Measurements from ENCODE around the gene LXN. TPM values are rescaled to one million over a fixed set of nuclear protein-coding genes. Genes with fewer than 3 reads are reported as not detected.

LXN gene, protein sequence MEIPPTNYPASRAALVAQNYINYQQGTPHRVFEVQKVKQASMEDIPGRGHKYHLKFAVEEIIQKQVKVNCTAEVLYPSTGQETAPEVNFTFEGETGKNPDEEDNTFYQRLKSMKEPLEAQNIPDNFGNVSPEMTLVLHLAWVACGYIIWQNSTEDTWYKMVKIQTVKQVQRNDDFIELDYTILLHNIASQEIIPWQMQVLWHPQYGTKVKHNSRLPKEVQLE
- total RNA-seq: 1 to 10 TPM; 2.2 to 3.9 (median 3.5) TPM
- total RNA-seq (2013): 8.5 TPM

DNA sequence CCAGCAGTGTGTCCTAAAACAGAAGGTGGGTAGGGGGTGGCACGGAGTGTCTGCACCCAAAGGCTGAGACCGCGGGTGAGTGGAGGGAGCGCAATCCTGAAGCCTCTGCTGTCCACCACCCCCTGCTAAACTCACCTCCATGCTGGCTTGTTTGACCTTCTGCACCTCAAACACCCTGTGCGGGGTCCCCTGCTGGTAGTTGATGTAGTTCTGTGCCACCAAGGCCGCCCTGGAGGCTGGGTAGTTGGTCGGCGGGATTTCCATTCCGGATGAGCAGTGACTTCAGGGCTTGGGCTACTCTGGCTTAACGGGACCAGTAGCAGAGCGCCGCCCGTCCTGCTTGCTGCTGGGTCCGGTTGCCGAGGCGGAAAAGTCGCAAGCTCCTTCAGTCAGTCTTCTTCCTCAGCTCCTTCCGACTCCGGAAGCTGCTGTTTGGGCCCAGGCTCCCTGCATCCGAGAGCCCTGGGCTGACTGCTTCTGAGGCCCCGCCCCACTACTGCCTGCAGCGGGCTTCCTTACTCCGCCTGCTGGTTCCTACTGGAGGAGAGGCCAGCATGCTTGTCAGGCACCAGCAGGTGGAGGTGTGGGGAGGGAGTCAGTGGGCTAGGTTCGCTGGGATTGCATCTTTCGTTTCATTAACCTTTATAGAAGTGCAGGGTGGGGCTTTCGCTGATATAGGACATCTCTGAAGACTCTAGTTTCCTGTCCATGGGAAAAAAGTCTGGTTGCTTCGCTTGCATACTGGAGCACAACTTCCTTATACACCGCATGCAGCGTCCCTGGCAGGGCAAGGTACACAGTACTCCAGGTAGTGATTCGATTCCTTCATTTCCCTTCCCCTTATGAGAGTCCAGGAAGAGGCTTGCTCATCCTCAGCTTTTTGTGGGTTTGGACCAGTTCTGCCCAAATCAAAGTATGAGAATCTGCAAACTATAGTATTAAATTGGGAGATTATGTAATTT, at the start of gene LXN:
LXN (minus strand) TSS at position 434 of the 962 bp plus-strand sequence; CDS start at position 264, 170 bp downstream.
- H3K4me3 ChIP-seq (ENCODE audit: low read length): peak within 1 kb of the TSS; percentile 55
- Mint-ChIP-seq H3K4me1 (peaks cover 21 to 23% of the 10 kb centered on the region in 2 donors), H3K36me3 (peaks cover 9% of the 10 kb centered on the region), H3K27ac (peak within 1 kb of the TSS; percentile 77 to 94), H3K9me3 (no peaks in the 10 kb centered on the region), H3K27me3 (ENCODE audit: low read depth in 2 of 2) (no peaks in the 10 kb centered on the region), H3K4me3 (peak within 1 kb of the TSS; percentile 84)
- H3K27ac ChIP-seq (ENCODE audit: low read length): peak within 1 kb of the TSS; percentile 60
- TF ChIP-seq, protein P1, sequence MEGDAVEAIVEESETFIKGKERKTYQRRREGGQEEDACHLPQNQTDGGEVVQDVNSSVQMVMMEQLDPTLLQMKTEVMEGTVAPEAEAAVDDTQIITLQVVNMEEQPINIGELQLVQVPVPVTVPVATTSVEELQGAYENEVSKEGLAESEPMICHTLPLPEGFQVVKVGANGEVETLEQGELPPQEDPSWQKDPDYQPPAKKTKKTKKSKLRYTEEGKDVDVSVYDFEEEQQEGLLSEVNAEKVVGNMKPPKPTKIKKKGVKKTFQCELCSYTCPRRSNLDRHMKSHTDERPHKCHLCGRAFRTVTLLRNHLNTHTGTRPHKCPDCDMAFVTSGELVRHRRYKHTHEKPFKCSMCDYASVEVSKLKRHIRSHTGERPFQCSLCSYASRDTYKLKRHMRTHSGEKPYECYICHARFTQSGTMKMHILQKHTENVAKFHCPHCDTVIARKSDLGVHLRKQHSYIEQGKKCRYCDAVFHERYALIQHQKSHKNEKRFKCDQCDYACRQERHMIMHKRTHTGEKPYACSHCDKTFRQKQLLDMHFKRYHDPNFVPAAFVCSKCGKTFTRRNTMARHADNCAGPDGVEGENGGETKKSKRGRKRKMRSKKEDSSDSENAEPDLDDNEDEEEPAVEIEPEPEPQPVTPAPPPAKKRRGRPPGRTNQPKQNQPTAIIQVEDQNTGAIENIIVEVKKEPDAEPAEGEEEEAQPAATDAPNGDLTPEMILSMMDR (IDR thresholded peaks at IDR 0.05): no peak
- intact Hi-C loops (cut with micrococcal nuclease): no loop called here
- H3K4me1 ChIP-seq (ENCODE audit: control insufficient read depth, insufficient read depth, low read length): peaks cover 12% of the 10 kb centered on the region
- H3K36me3 ChIP-seq (ENCODE audit: control insufficient read depth, insufficient read depth, low read length): peaks cover 23% of the 10 kb centered on the region
- no peaks in the 10 kb centered on the region for H3K27me3 ChIP-seq (ENCODE audit: control insufficient read depth, insufficient read depth, low read length)
- ATAC-seq (peak; percentile 91 to 93 (median 93)), DNase-seq (peak; percentile 40 to 88)
- 6% methylated on average over 30 of the region's 30 CpGs for WGBS (ENCODE audit: insufficient coverage)
- H3K9me3 ChIP-seq (ENCODE audit: control insufficient read depth, insufficient read depth, low read length): no peaks in the 10 kb centered on the region

GRCh38 chr3:158722108-158722507, 49.7 kb upstream of the LXN start:
- H3K9me3 Mint-ChIP-seq: no peaks in the 10 kb centered on the region
- H3K27ac Mint-ChIP-seq: no peak overlapping the region
- no peaks in the 10 kb centered on the region for H3K36me3 Mint-ChIP-seq
- no peaks in the 10 kb centered on the region for H3K27me3 ChIP-seq (ENCODE audit: control insufficient read depth, insufficient read depth, low read length)
- no peak for DNase-seq
- H3K27me3 Mint-ChIP-seq (ENCODE audit: low read depth in 2 of 2): no peaks in the 10 kb centered on the region
- intact Hi-C loops (cut with micrococcal nuclease): no loop called here
- no peak overlapping the region for H3K27ac ChIP-seq (ENCODE audit: low read length)
- no peaks in the 10 kb centered on the region for H3K9me3 ChIP-seq (ENCODE audit: control insufficient read depth, insufficient read depth, low read length)
- peaks cover 4% of the 10 kb centered on the region for H3K4me1 ChIP-seq (ENCODE audit: control insufficient read depth, insufficient read depth, low read length)
- WGBS (ENCODE audit: insufficient coverage): no CpG with 5 or more reads among the region's 1 CpG
- peaks cover 6 to 16% of the 10 kb centered on the region in 2 donors for H3K4me1 Mint-ChIP-seq
- no peaks in the 10 kb centered on the region for H3K36me3 ChIP-seq (ENCODE audit: control insufficient read depth, insufficient read depth, low read length)
- no peak for ATAC-seq
- no peak overlapping the region for H3K4me3 ChIP-seq (ENCODE audit: low read length)
- TF ChIP-seq, protein P1 (IDR thresholded peaks at IDR 0.05): no peak
- H3K4me3 Mint-ChIP-seq: no peak overlapping the region

GRCh38 chr3:158718490-158719170, 46.2 kb upstream of the LXN start:
- Mint-ChIP-seq H3K36me3 (no peaks in the 10 kb centered on the region), H3K27me3 (ENCODE audit: low read depth in 2 of 2) (no peaks in the 10 kb centered on the region), H3K9me3 (no peaks in the 10 kb centered on the region), H3K27ac (no peak overlapping the region), H3K4me1 (peaks cover 17 to 29% of the 10 kb centered on the region in 2 donors), H3K4me3 (no peak overlapping the region)
- intact Hi-C loops (cut with micrococcal nuclease): no loop called here
- Histone ChIP-seq H3K9me3 (ENCODE audit: control insufficient read depth, insufficient read depth, low read length) (no peaks in the 10 kb centered on the region), H3K27me3 (ENCODE audit: control insufficient read depth, insufficient read depth, low read length) (no peaks in the 10 kb centered on the region), H3K36me3 (ENCODE audit: control insufficient read depth, insufficient read depth, low read length) (no peaks in the 10 kb centered on the region), H3K27ac (ENCODE audit: low read length) (no peak overlapping the region), H3K4me1 (ENCODE audit: control insufficient read depth, insufficient read depth, low read length) (peaks cover 4% of the 10 kb centered on the region), H3K4me3 (ENCODE audit: low read length) (no peak overlapping the region)
- TF ChIP-seq, protein P1 (IDR thresholded peaks at IDR 0.05): no peak
- WGBS (ENCODE audit: insufficient coverage): 94% methylated on average over 4 of the region's 5 CpGs
- no peak for DNase-seq
- no peak for ATAC-seq
